GM18868 (cell line): ENCODE data around the gene CORO7.

Source experiments
- ATAC-seq: cut with Tn5 transposase; IDR thresholded peaks from one replicate; pipeline ENCODE4 v1.9.1; 2021; ENCODE audit warnings: mild to moderate bottlenecking, moderate library complexity; ENCODE audit not compliant: unreplicated experiment

Gene CORO7

GRCh38 chr16:4416200-4417032 is at the start of gene CORO7:
TSS of gene CORO7 (minus strand) at chr16:4416596. CDS start at chr16:4416518, 78 bp downstream.
- ATAC-seq: peak; percentile 66

- no peak for ATAC-seq
These were observed 47.2 kb upstream of the CORO7 start for GRCh38 chr16:4463522-4464163.

DNA sequence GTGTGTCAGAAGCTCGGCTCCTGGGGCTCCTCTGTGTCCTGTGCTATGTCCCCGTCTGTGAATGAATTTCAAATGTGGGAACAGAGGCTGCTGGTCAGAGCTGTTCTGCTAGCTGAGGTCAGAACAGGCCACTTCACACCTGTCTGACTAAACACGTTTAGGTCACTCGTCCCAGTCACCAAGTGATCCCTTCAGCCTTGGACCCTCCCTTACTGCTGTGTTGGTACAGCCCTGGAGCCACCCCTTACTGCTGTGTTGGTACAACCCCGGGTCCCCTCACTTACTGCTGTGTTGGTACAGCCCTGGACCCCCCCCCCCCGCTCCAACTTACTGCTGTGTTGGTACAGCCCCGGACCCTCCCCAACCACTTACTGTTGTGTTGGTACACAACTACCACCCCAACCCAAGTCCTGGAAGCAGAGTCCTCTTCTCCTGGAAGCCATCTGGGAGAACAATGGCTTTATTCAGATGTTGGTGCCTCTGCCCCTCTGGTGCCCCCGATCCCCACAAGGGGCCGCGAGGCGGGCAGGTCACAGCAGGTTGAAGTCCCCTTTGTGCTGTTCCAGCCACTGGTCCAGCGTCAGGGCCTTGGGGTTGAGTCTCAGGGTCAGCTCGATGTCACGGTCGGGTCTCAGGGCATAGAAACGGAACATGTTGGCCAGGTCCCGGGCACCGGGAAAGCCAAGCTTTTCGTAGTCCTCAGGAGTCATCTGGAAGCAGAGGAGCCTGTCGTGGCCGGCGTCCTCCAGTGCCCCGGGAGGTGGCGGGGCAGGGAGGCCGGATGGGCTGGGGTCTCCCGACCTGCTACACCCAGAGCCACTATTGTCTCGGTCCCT is 45.1 kb upstream of the CORO7 start:
- no peak for ATAC-seq

DNA sequence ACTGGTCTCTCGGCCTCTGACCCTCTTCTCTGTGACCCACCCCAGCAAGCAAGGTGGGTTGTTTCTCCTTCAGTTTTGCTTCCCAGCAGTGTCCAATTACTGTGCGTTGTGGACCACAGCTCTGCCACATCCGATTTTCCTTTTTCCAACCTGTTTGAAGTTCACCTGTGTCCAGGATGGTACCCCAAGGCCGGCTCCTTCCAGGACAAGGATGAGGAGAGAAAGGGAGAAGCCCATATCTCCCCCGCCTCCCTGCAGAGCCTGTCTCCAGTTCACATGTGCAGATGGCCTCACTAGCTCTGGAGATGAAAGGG is 44.5 kb upstream of the CORO7 start:
- ATAC-seq: no peak

- ATAC-seq: no peak
These were observed 39.6 kb upstream of the CORO7 start for GRCh38 chr16:4455951-4456350.

GRCh38 chr16:4455081-4455480 is 38.7 kb upstream of the CORO7 start:
- ATAC-seq: no peak

- no peak for ATAC-seq
These were observed 38.2 kb upstream of the CORO7 start for GRCh38 chr16:4454623-4455022.

DNA sequence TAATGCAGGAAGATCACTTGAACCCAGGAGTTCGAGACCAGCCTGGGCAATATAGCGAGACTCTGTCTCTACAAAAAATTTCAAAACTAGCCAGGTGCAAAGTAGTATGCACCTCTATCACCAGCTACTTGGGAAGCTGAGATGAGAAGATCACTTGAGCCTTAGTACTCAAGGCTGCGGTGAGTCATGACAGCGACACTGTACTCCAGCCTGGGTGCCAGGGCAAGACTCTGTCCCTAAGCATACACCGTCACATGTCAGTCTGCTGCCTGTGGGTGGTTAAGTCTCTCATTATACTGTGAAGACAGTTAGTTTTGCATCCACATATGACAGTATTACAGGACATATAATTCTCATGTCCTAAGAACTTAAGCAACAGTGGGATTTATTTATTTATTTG is 36.3 kb upstream of the CORO7 start:
- no peak for ATAC-seq

DNA sequence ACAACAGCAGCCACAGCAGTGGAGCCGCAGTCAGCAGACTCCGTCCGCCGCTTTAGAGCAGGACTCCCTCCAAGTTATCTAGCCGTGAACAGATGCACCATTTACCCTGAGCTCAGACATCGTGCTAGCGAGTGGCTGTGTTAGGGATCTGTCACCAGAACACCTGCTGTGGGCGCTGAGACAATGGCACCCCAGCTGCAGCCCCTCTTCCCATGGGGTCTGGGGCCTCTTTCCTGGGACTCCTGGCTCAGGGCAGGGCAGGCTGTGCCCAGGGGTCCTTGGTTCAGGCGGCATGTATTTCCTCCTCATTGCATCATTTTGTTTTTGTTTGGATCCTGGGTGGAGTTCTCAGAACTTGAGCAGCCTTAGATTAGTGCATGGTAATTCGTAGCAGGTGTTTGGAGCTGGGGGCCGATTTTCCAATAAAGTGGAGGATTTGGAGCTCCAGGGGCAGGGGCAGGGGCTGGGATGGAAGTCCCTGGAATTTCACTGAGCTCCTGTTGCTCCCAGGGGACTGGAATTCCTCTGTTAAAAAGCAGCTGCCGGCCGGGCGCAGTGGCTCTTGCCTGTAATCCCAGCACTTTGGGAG is 34.6 kb upstream of the CORO7 start:
- ATAC-seq: no peak

DNA sequence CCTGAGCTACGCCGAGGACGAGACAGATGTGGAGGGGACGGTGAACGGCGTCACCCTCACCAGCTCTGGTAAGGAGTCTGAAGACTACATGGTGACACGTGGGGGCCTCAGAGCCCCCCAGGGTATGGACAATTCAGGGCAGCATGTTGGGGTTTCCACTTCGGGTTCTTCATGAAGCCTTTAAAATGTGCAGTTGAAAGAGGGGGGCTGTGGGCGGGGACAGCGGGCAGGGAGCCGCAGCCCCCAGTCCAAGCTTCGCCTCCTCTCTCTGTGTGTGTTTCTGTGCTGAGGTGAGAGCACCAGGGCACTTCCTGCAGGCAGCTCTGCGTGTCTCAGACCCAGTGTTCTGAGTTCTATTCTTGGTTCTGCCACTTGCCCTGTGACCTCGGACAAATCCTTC is 34.0 kb upstream of the CORO7 start:
- ATAC-seq: no peak

- ATAC-seq: no peak
These were observed 27.6 kb upstream of the CORO7 start for GRCh38 chr16:4443986-4444385.

GRCh38 chr16:4443271-4443670 is 26.9 kb upstream of the CORO7 start:
- no peak for ATAC-seq

GRCh38 chr16:4442371-4442770 is 26.0 kb upstream of the CORO7 start:
- ATAC-seq: no peak

GRCh38 chr16:4437366-4437765 is 21.0 kb upstream of the CORO7 start:
- ATAC-seq: no peak

DNA sequence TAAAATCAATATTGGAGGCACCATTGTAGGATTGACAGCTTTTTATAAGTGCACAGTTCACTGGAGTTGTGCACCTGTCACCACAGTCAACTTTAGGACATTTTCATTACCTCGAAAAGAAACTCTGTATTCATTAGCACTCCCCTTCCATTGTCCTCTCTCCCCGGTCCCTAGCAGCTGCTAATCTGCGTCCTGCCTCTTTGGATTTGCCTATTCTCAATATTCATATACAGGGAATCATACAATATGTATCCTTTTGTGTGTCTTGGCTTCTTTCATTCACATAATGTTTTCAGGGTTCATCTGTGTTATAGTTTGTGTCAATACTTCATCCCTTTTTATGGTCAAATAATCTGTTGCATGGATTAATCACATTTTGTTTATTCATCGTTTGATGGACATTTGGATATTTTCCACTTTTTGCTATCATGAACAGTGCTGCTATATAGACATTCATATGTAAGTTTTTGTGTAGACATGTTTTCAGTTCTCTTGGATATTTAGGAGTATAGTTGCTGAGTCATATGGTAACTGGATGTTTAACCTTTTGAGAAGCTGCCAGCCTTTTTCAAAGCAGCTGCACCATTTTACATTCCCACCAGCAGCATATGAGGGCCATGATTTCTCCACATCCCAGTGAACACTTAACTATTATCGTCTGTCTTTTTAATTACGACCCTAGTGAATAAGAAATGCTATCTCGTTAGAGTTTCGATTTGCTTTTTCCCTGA is 19.1 kb upstream of the CORO7 start:
- ATAC-seq: no peak

DNA sequence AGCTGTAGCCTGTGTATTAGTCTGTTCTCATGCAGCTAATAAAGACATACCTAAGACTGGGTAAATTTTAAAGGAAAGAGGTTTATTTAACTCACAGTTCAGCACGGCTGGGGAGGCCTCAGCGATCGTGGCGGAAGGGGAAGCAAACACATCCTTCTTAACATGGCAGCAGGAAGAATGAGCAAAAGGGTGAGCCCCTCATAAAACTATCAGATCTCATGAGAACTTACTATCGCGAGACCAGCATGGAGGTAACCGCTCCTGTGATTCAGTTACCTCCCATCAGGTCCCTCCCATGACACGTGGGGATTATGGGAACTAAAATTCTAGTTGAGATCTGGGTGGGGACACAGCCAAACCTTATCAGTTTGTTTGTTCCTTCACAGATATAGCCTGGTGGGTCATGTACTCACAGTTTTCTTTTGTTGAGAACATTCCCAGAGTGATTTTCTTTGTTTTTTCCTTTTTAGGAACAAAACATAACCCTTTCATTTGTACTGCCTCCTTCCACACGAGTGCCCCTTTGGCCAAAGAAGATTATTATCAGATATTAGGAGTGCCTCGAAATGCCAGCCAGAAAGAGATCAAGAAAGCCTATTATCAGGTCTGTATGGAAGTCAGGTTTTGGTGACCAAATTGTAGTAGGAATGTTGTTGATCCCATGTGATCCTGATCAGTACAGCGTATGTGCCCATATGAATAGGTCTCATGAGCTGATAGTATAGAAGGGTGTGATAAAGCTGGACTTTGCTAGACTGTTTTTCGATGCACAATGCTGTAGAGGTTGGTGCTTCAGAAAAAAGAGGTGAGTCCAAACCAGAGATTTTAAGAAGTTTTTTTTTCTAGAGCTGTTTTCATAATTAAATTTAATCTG is 17.8 kb upstream of the CORO7 start:
- ATAC-seq: no peak

DNA sequence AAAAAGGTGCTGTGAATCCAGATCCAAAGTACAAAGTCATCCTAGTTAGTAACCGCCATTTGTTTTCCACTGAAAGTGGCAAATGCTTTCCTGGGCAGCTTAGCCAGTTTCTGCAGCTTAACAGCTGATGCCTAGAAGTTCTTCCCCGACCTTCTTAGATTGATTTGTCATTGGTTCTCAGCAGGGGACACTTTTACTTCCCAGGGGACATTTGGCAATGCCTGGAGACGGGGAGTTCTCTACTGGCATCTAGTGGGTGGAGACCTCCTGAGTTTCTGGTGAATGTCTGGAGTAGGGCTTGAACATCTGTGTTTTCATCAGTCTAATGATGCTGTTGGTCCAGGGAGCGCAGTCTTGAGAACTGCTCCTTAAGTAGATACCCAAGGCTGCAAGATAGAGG is 16.8 kb upstream of the CORO7 start:
- no peak for ATAC-seq

- no peak for ATAC-seq
These were observed 14.6 kb upstream of the CORO7 start for GRCh38 chr16:4431023-4431422.

DNA sequence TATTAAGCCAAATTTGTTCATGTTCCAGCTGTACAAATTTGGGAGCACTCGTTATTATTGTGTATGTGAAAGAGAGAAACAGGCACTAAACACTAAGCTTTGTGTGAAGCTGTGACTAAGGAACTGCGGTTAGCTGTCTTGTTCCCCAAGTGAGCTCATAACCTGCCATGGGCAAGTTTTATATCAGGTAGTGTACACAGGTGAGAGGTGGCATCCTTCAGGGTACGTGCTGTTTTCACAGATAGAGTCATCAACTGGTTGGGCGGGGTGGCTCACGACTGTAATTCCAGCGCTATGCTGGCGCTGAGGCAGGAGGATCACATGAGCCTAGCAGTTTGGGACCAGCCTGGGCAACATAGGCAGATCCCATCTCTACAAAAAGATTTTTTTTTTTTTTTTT is 12.1 kb upstream of the CORO7 start:
- ATAC-seq: no peak
